WTC11 (cell line): ENCODE measurements around the gene EEFSEC. TPM values are rescaled to one million over a fixed set of nuclear protein-coding genes. Genes with fewer than 3 reads are reported as not detected.

Experiments
- ATAC-seq: fragments of 200-7000 bp; cut with Tn5 transposase; 2 replicates; pipeline ENCODE4 v1.10.0; 2021; ENCODE audit warnings: mild to moderate bottlenecking, moderate library complexity
- CTCF ChIA-PET: fragments of 300-600 bp; sonication (Branson Sonifier 250); formaldehyde crosslinking; loops from one replicate; lab custom pipeline; 2021; ENCODE audit warnings: antibody characterized with exemption; lab: Charles Lee
- POLR2A ChIA-PET: fragments of 350-600 bp; sonication (Branson Sonifier 250); formaldehyde crosslinking; loops from one replicate; lab custom pipeline; 2021; ENCODE audit warnings: antibody characterized with exemption; lab: Charles Lee
- DNase-seq: peaks from one replicate; pipeline ENCODE4 v3.0.0; 2021; ENCODE audit warnings: low spot score
- H3K27ac Mint-ChIP-seq: 2 replicates; pipeline ENCODE4 v1.8.0; 2021; ENCODE audit warnings: mixed read lengths
- H3K27me3 Mint-ChIP-seq: 2 replicates; pipeline ENCODE4 v1.8.0; 2021; ENCODE audit warnings: low read depth, mild to moderate bottlenecking, moderate library complexity, mixed read lengths
- H3K36me3 Mint-ChIP-seq: 2 replicates; pipeline ENCODE4 v1.8.0; 2021; ENCODE audit warnings: mixed read lengths
- H3K4me1 Mint-ChIP-seq: 2 replicates; pipeline ENCODE4 v1.8.0; 2022; ENCODE audit warnings: mixed read lengths
- H3K4me3 Mint-ChIP-seq: 2 replicates; pipeline ENCODE4 v1.8.0; 2021; ENCODE audit warnings: mild to moderate bottlenecking, moderate library complexity, mixed read lengths
- H3K9me3 Mint-ChIP-seq: 2 replicates; pipeline ENCODE4 v1.8.0; 2021; ENCODE audit warnings: mixed read lengths
- E2F4 ChIP-seq: sonication (generic); formaldehyde crosslinking; IDR thresholded peaks from 2 replicates; pipeline ENCODE4 v1.8.1; 2022; ENCODE audit warnings: low read depth, mild to moderate bottlenecking, moderate library complexity, missing genetic modification reagents, borderline replicate concordance
- ERG ChIP-seq: fragments of 250-450 bp; sonication (Bioruptor Pico); IDR thresholded peaks from 2 replicates; pipeline ENCODE4 v1.8.0; 2021; ENCODE audit warnings: mild to moderate bottlenecking
- FOXK1 ChIP-seq: sonication (generic); formaldehyde crosslinking; IDR thresholded peaks from 2 replicates; pipeline ENCODE4 v1.8.0; 2022; ENCODE audit warnings: mild to moderate bottlenecking, moderate library complexity, missing genetic modification reagents
- HMGXB4 ChIP-seq: sonication (generic); formaldehyde crosslinking; IDR thresholded peaks from 2 replicates; pipeline ENCODE4 v1.8.1; 2023; ENCODE audit warnings: mild to moderate bottlenecking, moderate library complexity, missing genetic modification reagents
- NR1H2 ChIP-seq: sonication (generic); formaldehyde crosslinking; IDR thresholded peaks from 2 replicates; pipeline ENCODE4 v1.9.0; 2021; ENCODE audit warnings: mild to moderate bottlenecking, moderate library complexity, missing genetic modification reagents
- NR3C1 ChIP-seq: sonication (generic); formaldehyde crosslinking; conservative IDR thresholded peaks from 2 replicates; pipeline ENCODE4 v1.8.1; 2023; ENCODE audit warnings: low read depth, mild to moderate bottlenecking, missing genetic modification reagents
- PRDM15 ChIP-seq: sonication (generic); formaldehyde crosslinking; IDR thresholded peaks from 2 replicates; pipeline ENCODE4 v1.8.0; 2022; ENCODE audit warnings: missing genetic modification reagents
- PREB ChIP-seq: sonication (generic); formaldehyde crosslinking; IDR thresholded peaks from 2 replicates; pipeline ENCODE4 v1.8.1; 2022; ENCODE audit warnings: mild to moderate bottlenecking, missing genetic modification reagents, moderate library complexity, borderline replicate concordance
- PRRX2 ChIP-seq: fragments of 250-450 bp; sonication (Bioruptor Pico); IDR thresholded peaks from 2 replicates; pipeline ENCODE4 v1.8.0; 2021; ENCODE audit warnings: mild to moderate bottlenecking
- SMAD4 ChIP-seq: sonication (generic); formaldehyde crosslinking; IDR thresholded peaks from 2 replicates; pipeline ENCODE4 v1.8.0; 2022; ENCODE audit warnings: mild to moderate bottlenecking, missing genetic modification reagents
- SOX15 ChIP-seq: fragments of 250-450 bp; sonication (Bioruptor Pico); IDR thresholded peaks from 2 replicates; pipeline ENCODE4 v1.9.0; 2021; ENCODE audit warnings: mild to moderate bottlenecking
- SP1 ChIP-seq: sonication (generic); formaldehyde crosslinking; conservative IDR thresholded peaks from 2 replicates; pipeline ENCODE4 v1.8.1; 2022; ENCODE audit warnings: missing genetic modification reagents
- TEAD1 ChIP-seq: sonication (generic); formaldehyde crosslinking; IDR thresholded peaks from 2 replicates; pipeline ENCODE4 v1.8.0; 2022; ENCODE audit warnings: mild to moderate bottlenecking, missing genetic modification reagents
- ZNF263 ChIP-seq: sonication (generic); formaldehyde crosslinking; IDR thresholded peaks from 2 replicates; pipeline ENCODE4 v1.8.1; 2022; ENCODE audit warnings: low read depth, mild to moderate bottlenecking, moderate library complexity, missing genetic modification reagents
- ZNF317 ChIP-seq: sonication (generic); formaldehyde crosslinking; IDR thresholded peaks from 2 replicates; pipeline ENCODE4 v1.8.1; 2023; ENCODE audit warnings: low read depth, mild to moderate bottlenecking, moderate library complexity, missing genetic modification reagents, borderline replicate concordance
- ZNF396 ChIP-seq: fragments of 250-450 bp; sonication (Bioruptor Pico); IDR thresholded peaks from 2 replicates; pipeline ENCODE4 v1.8.0; 2021; ENCODE audit warnings: mild to moderate bottlenecking, moderate library complexity, borderline replicate concordance
- ZNF423 ChIP-seq: fragments of 250-450 bp; sonication (Bioruptor Pico); IDR thresholded peaks from 2 replicates; pipeline ENCODE4 v2.1.2; 2022; ENCODE audit warnings: mild to moderate bottlenecking, moderate library complexity
- total RNA-seq: library from RNA; stranded (reverse); gene quantifications from 3 replicates; pipeline ENCODE4 v1.2.3, GENCODE V29; 2021
- TF ChIP-seq, protein P1 (sequence below): sonication (generic); formaldehyde crosslinking; IDR thresholded peaks from 2 replicates; pipeline ENCODE4 v1.8.1; 2022; ENCODE audit warnings: missing genetic modification reagents, borderline replicate concordance
- TF ChIP-seq, protein P2 (sequence below): sonication (generic); formaldehyde crosslinking; IDR thresholded peaks from 2 replicates; pipeline ENCODE4 v1.8.1; 2022; ENCODE audit warnings: low read depth, missing genetic modification reagents, borderline replicate concordance
- TF ChIP-seq, protein P3 (sequence below): fragments of 200-600 bp; IDR thresholded peaks from 2 replicates; pipeline ENCODE4 v1.8.0; 2022; ENCODE audit warnings: antibody characterized with exemption

The EEFSEC gene
- total RNA-seq, 1 experiment from 2014 or later: 13.7 TPM

DNA sequence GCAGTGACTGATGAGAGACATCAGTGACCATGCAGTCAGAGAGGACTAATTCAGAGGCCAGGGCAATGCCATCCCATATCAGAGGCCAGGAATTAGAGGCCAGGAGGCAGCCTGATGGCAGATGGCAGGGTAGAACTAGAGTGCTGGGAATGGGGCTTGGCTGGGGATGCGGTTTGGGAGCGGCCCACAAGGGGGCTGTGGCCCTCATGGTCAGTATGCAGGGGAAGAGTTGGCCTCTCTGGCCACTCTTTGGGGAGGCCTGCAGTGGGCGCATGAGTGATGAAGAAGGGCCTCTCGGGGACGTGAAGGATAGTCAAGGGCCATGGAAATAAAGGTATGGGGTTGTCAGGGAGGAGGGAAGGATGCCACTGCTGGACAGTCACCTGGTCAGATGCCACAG is 101.7 kb downstream of the EEFSEC start (continued):
- TF ChIP-seq FOXK1 (CRISPR knock-in tag) (no peak), SMAD4 (CRISPR knock-in tag) (no peak), HMGXB4 (CRISPR knock-in tag) (no peak)

DNA sequence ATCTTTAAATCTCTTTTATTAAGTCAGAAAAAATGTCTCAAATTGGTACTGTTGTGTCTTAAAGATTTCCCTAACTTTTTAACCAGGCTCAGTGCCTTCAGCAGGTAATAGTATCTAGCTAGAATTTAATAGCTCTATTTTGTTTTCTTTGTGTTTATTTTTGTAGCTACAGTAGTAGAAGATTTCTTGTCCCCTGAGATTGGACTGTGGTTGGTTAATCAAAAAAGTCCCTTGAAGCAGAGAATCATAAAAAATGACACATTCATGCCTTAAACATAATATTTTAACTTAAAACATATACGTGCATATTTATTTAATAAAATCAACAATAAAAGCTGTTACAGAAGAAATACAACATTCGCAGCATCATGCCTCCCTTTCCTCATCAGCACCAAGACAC is 102.8 kb downstream of the EEFSEC start:
- TF ChIP-seq ZNF263 (no peak), ZNF423 (CRISPR knock-in tag) (no peak), E2F4 (CRISPR knock-in tag) (no peak), TEAD1 (CRISPR knock-in tag) (no peak), ERG (CRISPR knock-in tag) (no peak)
- TF ChIP-seq, protein P1, sequence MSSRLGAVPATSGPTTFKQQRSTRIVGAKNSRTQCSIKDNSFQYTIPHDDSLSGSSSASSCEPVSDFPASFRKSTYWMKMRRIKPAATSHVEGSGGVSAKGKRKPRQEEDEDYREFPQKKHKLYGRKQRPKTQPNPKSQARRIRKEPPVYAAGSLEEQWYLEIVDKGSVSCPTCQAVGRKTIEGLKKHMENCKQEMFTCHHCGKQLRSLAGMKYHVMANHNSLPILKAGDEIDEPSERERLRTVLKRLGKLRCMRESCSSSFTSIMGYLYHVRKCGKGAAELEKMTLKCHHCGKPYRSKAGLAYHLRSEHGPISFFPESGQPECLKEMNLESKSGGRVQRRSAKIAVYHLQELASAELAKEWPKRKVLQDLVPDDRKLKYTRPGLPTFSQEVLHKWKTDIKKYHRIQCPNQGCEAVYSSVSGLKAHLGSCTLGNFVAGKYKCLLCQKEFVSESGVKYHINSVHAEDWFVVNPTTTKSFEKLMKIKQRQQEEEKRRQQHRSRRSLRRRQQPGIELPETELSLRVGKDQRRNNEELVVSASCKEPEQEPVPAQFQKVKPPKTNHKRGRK (CRISPR knock-in tag): no peak
- ChIA-PET CTCF (interaction anchor here (1.0 to 2.2 kb wide), 3 partner anchors 15 to 66 kb away, joined by 3 to 13 read pairs (median 4); no protein-coding TSS in a partner anchor), POLR2A (no interaction called here)
- H3K9me3 Mint-ChIP-seq: peaks cover 16% of the 10 kb centered on the region
- no peak overlapping the region for H3K4me3 Mint-ChIP-seq
- peaks cover 17% of the 10 kb centered on the region for H3K4me1 Mint-ChIP-seq
- H3K27ac Mint-ChIP-seq: no peak overlapping the region
- H3K27me3 Mint-ChIP-seq: peaks cover 3% of the 10 kb centered on the region
- H3K36me3 Mint-ChIP-seq: peaks cover 16% of the 10 kb centered on the region
- ATAC-seq (no peak), DNase-seq (no peak)

DNA sequence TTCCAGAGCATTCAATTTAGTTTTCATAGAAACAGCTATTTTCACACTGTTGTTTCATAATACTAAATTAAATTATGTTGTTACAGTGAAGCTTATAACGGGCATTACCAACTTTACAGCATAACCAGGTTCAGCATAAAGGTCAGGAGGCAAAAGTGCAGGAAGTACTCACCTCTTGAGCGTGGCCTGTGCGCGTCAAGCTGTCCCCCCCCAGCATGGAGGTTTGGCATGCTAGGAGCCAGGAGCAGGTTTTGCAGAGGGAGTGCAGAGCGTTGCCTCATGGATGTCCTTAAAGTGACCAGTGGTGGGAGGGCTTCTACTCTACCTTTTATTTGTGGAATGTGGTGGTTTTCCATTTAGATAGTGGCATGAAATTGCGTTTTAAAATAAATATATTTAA is 104.4 kb downstream of the EEFSEC start:
- peaks cover 21% of the 10 kb centered on the region for H3K36me3 Mint-ChIP-seq
- POLR2A ChIA-PET: no interaction called here
- H3K9me3 Mint-ChIP-seq: peaks cover 20% of the 10 kb centered on the region
- CTCF ChIA-PET: no interaction called here
- no peak for DNase-seq
- no peak overlapping the region for H3K4me3 Mint-ChIP-seq
- no peak for ATAC-seq
- no peak overlapping the region for H3K27ac Mint-ChIP-seq
- peaks cover 11% of the 10 kb centered on the region for H3K4me1 Mint-ChIP-seq
- H3K27me3 Mint-ChIP-seq: peaks cover 3% of the 10 kb centered on the region
- TF ChIP-seq NR1H2 (no peak), PRDM15 (CRISPR knock-in tag) (no peak), SP1 (no peak), SOX15 (no peak), ZNF396 (no peak), PRRX2 (no peak), ZNF317 (no peak), PREB (CRISPR knock-in tag) (no peak), NR3C1 (no peak)
- TF ChIP-seq, protein P2, sequence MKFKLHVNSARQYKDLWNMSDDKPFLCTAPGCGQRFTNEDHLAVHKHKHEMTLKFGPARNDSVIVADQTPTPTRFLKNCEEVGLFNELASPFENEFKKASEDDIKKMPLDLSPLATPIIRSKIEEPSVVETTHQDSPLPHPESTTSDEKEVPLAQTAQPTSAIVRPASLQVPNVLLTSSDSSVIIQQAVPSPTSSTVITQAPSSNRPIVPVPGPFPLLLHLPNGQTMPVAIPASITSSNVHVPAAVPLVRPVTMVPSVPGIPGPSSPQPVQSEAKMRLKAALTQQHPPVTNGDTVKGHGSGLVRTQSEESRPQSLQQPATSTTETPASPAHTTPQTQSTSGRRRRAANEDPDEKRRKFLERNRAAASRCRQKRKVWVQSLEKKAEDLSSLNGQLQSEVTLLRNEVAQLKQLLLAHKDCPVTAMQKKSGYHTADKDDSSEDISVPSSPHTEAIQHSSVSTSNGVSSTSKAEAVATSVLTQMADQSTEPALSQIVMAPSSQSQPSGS (CRISPR knock-in tag): no peak
- TF ChIP-seq, protein P3, sequence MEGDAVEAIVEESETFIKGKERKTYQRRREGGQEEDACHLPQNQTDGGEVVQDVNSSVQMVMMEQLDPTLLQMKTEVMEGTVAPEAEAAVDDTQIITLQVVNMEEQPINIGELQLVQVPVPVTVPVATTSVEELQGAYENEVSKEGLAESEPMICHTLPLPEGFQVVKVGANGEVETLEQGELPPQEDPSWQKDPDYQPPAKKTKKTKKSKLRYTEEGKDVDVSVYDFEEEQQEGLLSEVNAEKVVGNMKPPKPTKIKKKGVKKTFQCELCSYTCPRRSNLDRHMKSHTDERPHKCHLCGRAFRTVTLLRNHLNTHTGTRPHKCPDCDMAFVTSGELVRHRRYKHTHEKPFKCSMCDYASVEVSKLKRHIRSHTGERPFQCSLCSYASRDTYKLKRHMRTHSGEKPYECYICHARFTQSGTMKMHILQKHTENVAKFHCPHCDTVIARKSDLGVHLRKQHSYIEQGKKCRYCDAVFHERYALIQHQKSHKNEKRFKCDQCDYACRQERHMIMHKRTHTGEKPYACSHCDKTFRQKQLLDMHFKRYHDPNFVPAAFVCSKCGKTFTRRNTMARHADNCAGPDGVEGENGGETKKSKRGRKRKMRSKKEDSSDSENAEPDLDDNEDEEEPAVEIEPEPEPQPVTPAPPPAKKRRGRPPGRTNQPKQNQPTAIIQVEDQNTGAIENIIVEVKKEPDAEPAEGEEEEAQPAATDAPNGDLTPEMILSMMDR: no peak
